Measurements from ENCODE around the gene ALDH1L1.

The ALDH1L1 gene

GRCh38 chr3:126117212-126117611 is 63.2 kb downstream of the ALDH1L1 start:
- no peak for DNase-seq

- no peak for DNase-seq
Measured at GRCh38 chr3:126116526-126116925, 63.9 kb downstream of the ALDH1L1 start.

- no peak for DNase-seq
Measured at GRCh38 chr3:126114443-126115386, 65.7 kb downstream of the ALDH1L1 start.

GRCh38 chr3:126113733-126114442 is 66.5 kb downstream of the ALDH1L1 start:
- DNase-seq = no peak

GRCh38 chr3:126113238-126113555 is 67.2 kb downstream of the ALDH1L1 start:
- no peak for DNase-seq

GRCh38 chr3:126112531-126113237 is 67.7 kb downstream of the ALDH1L1 start:
- DNase-seq = no peak

GRCh38 chr3:126111566-126112475 is 68.6 kb downstream of the ALDH1L1 start:
- DNase-seq = no peak

GRCh38 chr3:126111126-126111551 is 69.2 kb downstream of the ALDH1L1 start:
- no peak for DNase-seq

- no peak for DNase-seq
Measured at GRCh38 chr3:126110431-126111125, 69.8 kb downstream of the ALDH1L1 start.

- no peak for DNase-seq
Measured at GRCh38 chr3:126109880-126110235, 70.5 kb downstream of the ALDH1L1 start.

- DNase-seq = no peak
Measured at GRCh38 chr3:126109146-126109879, 71.1 kb downstream of the ALDH1L1 start.

GRCh38 chr3:126108676-126109050 is 71.7 kb downstream of the ALDH1L1 start:
- no peak for DNase-seq

- no peak for DNase-seq
Measured at GRCh38 chr3:126107957-126108675, 72.3 kb downstream of the ALDH1L1 start.

GRCh38 chr3:126107203-126107939 is 73.0 kb downstream of the ALDH1L1 start:
- no peak for DNase-seq

GRCh38 chr3:126106336-126107202 is 73.8 kb downstream of the ALDH1L1 start:
- no peak for DNase-seq

GRCh38 chr3:126105691-126106187 is 74.6 kb downstream of the ALDH1L1 start:
- no peak for DNase-seq

- no peak for DNase-seq
Measured at GRCh38 chr3:126104742-126105605, 75.4 kb downstream of the ALDH1L1 start.
